ENCODE results near the gene GALNT18. TPM values are rescaled to one million over a fixed set of nuclear protein-coding genes. Genes with fewer than 3 reads are reported as not detected.

The GALNT18 gene
- total RNA-seq, 1 donor from 2014 or later, result 1.2 TPM

DNA sequence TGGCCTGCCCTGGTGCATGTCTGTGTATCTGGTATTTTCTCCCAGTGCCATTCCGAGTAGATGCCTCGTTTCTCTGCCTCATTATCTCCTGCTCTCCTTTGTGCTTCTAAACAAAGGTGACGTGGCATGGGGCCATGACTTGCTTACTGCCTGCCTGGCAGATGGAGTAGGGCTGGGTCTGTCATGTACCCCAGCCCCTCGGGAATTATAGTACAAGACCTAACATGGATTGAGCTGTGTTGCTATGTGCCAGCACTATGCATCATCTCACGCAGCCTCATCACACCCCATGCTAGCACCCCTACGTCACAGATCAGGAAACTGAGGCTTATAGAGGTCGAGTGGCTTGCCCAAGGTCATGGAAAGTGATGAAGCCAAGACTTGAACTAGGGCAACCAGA is 88.1 kb downstream of the GALNT18 start:
- intact Hi-C loops (cut with micrococcal nuclease), result no loop called here

DNA sequence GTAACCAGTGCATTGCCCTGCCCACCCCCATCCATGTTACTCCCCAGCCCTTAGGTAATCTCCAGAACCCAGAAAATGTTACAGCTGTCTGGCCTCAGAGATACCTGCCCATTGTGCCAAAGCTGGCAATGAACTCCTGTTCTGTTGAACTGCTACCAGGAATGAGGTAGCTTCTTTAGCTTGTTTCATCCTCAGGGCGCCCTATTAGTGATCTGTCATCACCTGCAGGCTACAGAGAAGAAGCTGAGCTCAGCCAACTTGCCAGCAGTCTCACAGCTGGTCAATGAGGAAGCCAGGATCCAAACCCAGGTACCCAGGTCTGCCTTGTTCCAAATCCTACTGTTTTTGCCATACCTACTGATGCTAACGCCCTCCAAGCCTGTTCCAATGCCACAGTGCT is 88.7 kb downstream of the GALNT18 start:
- intact Hi-C loops (cut with micrococcal nuclease), result no loop called here

DNA sequence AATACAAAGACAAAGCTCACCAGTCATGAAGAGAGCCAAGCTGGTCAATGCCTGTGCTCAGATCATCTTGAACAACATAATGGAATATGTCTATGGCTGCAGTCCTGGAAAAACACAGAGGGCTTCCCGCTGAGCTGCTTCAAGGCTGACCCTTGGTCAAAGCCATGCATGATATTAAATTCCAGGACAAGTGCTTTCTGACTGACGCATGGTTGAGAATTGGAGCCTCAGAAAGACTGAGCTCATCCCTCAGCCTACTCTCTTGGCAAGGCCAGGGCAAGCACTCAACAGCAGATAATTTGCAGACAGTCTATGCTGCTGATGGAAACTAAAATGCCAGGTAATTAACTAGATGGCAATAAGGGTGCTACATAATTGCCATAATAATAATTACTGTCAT is 89.2 kb downstream of the GALNT18 start:
- intact Hi-C loops (cut with micrococcal nuclease), result no loop called here

DNA sequence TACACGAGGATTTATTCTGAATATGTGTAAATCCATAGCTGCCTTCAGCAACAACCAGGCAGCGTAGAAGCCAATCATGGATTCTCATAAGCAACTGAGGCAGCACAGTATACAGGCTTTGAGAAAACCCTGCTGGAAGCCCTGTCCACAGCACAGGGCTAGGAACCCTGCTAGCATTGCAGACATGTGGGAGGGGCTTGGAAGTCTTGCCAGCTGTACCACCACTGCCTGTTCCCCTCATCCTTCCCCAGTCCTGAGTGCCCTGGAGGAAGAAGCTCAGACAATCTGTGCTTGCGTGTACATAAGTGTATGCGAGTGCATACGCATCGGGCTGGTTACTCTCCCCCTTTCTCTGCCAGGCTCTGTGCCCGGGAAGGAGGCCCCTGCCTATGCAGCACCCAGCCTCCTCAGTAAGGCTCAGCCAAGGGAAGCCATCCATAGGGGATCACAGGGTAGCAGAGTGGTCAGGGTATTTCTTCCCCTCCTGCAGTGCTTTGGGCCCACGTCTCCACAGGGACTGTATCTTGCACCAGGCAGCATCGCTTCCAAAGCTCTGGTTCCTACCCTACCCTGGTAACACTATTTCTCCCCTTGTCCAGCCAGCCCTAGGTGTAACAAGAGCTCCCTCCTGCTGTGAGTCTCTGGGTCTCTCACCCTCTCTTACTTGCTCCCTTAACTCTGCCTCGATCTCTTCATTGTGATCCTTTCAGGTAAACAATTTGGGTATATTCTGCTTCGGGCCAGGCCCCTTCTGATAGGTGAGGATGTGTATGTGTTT is 90.5 kb downstream of the GALNT18 start:
- intact Hi-C loops (cut with micrococcal nuclease), result no loop called here

DNA sequence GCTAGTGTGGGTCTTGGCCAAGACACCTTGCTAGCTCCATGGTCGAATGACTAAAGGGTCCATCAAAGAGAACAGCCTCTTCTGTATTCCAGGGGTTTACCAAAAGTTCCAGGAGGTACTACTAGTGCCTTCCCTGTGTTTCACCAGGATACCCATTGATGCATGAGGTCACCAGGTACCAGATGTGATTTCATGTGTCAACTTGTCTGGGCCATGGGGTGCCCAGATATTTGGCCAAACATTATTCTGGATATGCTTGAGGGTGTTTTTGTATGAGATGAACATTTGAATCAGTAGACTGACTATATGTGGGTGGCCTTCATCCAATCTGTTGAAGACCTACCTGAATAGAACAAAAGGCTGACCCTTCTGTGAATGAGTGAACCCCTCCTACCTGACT is 92.8 kb downstream of the GALNT18 start:
- intact Hi-C loops (cut with micrococcal nuclease), result no loop called here

DNA sequence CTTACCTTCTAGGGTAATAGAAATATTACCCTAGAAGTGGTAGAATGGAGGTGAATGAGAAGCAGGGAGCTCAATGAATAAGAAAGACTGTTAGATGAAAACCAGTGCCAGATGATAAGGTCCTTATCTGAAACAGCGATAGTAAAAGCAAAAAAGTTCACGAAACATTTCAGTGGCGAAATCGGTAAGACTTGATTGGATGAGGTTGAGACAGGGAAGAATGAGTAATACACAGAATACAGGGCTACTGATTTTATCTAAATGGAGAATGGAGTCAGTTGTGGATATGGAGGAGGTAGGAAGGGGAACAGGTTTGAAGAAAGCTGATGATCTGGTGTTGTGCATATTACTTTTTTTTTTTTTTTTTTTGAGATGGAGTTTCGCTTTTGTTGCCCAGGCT is 96.5 kb downstream of the GALNT18 start:
- intact Hi-C loops (cut with micrococcal nuclease), result no loop called here

DNA sequence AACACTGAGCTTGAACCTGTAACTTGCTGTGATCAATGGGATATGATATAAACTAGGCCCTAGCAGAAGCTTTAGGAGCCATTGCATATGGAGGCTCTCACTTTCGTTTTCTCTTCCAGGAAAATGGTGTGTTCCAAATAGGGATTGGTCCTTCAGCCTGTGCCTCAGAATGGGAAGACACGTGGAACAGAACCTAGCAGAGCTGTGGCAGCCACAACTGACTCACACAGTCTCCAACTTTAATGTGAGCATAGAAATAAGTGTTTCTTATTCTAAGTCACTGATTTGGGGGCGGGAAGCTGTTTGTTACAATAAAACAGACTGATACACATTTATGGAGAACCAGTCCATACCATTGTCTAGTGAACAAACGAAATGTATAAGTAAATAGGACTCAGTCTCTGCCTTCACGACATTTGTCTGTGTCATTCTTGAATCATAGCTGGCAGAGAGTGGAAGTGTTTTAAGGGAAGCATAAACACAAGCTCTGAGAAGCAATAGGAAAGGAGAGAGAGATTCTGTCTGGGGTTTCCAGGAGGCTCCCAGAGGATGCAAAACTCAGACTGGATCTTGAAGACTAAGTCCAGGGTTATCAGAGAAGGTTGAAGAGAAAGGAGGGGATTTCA is 97.3 kb downstream of the GALNT18 start:
- intact Hi-C loops (cut with micrococcal nuclease), result no loop called here

DNA sequence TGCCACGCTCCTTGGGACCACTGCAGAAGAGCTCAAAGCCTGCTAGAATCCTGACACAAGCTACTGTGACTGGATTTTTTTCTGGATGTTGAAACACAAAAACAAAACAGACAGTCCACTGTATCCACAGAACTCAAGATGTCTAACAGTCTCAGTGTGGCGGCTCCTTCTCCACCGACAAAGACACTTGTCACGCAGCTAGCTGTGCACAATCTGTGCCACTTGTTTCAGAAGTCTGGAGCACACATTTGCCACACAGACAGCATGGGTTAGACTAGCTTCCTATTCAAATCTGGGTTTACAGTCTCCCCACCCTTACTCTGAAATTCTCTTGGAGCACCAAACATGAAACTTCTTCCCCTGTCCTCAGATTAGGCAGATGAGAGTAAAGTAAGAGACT is 99.2 kb downstream of the GALNT18 start:
- intact Hi-C loops (cut with micrococcal nuclease), result no loop called here

DNA sequence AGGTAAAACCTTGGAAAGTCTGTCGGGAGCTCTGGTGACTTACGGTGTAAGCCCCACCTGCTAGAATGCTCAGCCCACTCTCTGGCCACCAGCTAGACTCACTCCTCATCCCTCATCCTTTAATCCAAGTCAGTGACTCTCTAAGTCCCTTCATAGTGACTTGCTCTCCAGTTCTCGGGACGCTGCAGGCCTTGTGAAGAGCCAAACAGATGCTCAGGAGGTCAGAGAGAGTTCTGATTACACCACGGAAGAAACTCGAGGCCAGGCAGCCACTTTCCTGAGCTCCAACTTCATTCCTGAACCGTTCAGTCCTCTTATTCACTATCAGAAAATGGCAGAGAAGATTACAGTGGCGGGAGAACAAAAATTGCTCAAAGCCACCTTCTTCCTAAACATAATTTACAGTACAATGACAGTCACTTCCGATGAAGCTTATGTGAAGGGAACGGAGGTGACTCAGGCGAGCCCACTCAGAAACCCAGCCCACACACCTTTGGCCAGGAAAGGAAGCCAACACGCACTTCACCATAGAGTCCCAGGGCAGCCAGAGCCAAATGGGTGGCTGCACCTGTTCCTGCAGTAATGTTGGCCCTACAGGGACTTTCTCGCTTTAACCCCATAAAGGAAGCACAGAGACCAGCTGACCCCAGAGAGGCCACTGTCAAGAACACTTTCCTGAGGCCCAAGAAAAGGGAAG is 100.4 kb downstream of the GALNT18 start:
- intact Hi-C loops (cut with micrococcal nuclease), result no loop called here

DNA sequence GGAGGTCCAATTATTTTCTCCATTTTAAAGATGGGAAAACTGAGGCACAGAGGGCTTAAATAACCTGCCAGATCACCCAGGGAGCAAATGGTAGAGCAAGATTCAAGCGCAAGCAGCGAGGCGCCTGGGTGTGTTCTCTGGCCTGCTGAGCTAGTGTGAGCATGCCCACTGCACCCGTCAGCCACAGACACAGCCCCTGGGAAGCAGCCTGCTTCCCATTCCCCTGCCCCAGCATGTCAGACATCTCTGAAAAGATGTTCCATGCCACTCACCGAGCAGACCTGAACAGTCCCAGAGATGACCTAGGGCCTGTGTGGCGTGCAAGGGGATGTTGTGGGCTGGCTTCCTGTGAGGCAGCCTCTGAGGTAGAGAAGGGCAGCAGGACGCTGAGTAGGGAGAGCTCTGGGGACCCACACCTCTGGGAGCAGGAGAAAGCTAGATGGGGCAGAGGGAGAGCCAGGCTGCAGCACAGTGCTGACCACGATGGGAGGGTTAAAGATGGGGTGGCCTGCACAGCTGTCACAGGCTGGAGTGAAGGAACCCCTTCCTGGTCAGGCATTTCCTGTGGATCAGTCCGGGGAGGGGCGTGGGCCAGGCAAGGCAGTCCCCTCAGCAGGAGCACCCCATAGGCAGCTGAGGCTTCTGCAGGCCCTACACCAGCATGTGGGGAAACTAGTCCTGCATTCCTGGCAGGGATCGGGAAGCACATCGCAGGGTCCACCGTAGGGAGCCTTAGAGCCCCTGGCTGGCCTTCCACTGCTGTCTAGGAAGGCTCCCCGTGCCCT is 101.4 kb downstream of the GALNT18 start:
- intact Hi-C loops (cut with micrococcal nuclease), result no loop called here

DNA sequence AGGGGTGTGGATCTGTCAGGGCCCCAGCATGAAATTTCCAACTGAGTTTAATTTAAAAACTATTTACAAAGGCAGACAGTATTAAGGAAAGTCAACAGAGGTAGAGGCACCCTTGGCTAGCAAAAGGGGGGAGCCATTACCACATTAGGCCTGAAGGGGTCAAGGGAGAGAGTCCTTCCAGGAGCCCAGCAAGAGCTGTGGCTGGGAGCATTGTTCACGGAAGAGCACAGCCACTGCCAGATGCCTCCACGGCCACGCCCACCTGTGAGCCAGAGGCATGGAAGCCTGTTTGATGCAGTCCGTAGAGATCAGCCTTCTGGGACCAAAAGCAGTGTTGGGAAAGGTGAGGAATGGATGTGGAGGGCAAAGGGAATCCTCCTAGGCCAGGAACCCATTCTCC is 102.6 kb downstream of the GALNT18 start:
- intact Hi-C loops (cut with micrococcal nuclease), result no loop called here

DNA sequence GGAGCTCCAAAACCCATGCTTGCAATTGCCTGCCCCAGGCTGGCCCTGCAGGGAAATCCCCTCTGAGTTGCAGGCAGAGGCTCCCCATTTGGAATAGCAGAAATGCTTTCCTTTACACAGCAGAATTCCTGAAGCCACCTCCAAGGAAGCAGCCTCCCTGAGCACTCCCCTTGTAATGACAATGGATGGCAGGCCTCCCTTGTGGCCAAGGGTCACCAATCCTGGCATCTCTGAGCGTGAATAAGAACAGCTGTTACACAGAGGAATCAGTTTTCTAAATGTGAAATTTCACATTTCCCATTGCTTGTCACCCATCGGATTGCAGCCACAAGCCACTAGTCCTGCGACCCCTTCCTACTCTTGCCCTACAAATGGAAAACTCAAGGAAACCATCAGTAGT is 107.6 kb downstream of the GALNT18 start:
- intact Hi-C loops (cut with micrococcal nuclease), result no loop called here

DNA sequence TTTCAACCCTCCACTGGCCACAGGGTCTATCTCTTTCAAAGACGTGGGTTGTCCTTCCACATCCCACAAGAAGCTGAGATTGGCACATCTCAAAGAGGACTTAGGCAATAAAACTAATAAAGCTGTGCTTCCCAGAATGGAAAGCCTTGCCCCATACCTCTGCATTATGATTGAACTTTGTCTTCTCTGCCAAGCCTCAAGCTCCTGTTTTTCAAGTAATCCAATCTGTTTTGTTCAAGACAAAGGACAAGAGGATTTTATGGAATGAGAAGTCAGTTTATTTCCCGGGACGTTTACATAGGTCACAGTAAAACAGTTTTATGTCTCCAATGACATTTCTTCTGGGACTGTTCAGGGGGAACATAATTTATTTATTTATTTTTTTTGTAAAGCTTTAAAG is 108.4 kb downstream of the GALNT18 start:
- intact Hi-C loops (cut with micrococcal nuclease), result no loop called here

DNA sequence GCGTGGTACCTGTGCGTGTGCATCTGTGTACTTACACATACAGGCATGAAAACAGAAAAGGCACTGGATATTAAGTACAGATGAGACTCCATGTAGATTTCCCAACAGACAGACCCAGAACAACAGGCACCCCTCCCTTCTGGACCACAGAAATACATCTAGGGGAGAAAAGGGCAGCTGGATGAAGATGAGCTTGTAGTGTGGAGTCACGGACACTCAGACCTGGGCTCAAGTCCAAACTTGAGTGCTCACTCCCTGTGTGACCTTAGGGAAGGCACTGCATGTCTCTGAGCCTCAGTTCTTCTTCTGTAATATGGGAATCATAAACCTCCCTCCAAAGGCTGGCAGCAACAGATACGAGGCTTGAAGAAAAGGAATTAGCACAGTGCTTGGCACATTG is 108.9 kb downstream of the GALNT18 start:
- intact Hi-C loops (cut with micrococcal nuclease), result no loop called here

DNA sequence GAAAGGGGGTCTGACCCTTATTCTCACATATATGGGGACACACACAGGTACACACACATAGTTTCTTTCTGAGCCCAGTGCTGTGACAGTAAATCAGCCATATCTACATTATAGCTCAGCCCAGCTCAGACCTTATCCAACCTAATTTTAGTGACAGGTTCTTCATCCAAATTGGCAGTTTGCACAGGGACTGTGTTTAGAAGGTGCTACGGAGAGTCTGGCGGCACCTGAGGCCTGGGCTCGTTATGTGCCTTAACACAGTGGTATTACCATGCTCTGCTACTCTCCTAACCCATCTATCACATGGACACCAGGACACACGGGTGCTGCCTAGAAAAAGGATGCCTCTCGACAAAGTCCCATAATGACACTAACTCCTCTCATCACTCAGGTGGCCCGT is 109.3 kb downstream of the GALNT18 start:
- intact Hi-C loops (cut with micrococcal nuclease), result no loop called here

DNA sequence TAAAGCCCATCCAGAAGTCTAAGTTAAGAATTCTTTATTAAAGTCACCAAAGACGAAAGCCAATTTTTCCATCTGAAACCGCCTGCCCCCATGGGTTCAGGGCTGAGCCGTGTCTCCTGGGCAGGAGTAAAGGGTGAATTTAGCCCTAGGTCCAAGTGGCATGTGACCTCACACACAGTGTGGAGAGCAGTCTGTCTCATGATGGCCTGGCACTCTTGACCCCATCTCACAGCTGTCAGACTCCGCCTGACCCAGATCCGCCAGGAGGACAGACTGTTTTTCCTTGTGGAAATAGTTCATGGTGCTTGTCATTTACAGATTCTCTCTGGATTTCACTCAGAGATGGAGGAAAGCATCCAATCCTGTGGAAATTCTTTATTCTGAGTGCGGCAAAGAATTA is 109.7 kb downstream of the GALNT18 start:
- intact Hi-C loops (cut with micrococcal nuclease), result no loop called here

DNA sequence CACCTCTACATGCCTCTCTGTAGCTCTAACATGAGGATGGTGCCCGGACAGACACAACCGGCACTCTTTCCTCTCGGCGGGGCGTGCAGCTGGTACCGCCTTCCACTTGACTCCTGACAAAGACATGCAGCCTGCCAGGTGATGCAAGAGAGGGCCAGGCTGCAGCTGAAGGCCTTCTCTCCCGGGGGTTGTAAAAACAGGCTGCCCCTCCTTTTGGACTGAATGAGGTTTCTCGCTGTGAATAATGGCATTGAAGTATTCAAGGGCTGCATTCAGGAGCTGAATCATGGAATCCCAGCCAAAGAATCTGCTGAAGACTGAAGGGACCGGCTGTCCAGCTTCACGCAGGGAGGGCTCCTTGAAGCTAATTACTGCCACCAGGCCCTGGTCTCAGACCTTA is 110.9 kb downstream of the GALNT18 start:
- intact Hi-C loops (cut with micrococcal nuclease), result no loop called here

DNA sequence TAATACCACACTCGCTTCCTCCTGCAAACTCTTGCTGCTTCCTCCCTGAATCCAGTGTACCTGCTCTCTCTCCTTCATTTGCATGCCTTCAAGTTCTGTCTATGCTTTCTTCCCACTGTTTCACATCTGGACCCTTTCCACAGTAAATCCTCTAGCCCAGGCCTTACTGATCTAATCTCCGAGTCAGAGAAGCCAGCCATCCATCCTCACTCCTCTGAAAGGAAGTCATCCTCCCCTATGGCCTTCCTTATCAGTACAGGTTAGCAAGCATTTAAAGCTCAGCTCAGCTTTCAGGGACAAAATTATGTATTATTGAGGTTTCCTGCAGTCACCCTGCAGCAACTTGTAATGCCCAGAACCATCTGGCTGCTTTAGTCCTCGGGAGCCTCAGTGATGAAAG is 116.1 kb downstream of the GALNT18 start:
- intact Hi-C loops (cut with micrococcal nuclease), result no loop called here

DNA sequence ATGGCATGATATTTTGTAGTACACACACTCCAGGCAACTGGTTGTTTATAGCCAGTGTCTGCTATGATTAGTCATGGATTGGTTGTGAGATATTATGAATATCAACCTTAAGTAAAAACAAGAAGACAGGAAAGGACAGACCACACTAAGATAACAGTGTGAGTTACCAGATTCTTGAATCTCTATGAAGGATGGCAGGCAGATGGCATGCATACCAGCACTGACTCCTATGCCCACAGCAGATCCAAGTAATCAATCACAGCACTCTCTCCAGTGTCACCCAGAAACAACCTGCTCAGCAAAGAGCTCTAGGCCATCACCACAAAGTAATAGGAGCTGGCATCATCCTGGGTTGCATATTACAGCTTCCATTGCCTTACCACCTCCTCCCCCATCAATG is 116.6 kb downstream of the GALNT18 start:
- intact Hi-C loops (cut with micrococcal nuclease), result no loop called here

DNA sequence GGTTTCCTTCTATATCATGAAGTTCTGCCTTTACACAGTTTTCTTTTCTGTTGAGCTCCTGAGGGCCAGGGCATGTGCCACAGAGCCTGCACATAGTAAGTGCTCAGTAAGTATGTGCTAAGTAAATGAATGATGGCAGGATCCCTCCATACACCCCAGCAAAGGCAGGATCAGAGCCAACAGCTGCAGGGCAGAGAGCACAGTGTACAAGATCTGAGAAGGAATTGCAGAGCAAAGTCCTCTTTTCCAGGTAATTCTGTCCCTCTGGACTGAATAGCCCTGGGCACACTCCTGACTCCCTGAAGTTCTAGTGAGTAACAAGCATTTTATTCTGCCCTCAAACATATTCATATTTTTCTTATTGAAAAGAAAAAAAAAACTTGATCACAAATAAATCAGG is 117.7 kb downstream of the GALNT18 start:
- intact Hi-C loops (cut with micrococcal nuclease), result no loop called here

DNA sequence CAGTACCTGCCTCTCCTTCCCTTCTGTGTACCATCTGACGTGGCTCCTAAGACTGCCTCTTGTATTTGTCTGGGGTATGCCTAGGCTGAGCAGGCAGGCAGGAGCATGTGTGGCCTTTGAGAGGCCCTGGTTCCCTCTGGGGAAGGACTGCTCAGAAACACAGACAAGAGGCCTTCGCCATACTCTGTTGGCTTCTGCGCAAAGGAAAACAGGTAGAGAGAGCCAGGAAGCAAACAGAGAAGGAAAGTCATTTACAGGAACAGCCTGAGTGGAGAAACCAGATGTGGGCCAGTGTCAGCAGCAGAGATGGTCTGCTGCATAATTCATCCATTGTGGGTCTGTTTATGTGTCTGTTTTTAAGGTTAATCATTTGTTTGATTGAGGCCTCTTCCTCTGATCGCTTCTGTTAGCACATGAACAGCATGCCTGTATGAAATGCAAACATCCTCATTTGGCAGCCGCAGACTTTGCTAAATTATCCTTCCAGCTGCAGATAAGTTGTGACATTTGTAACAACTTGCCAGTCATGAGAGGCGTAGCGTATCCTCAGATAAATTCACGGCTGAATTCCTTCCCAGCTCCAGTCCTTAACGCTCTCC is 119.4 kb downstream of the GALNT18 start:
- intact Hi-C loops (cut with micrococcal nuclease), result no loop called here
